H4 (cell line): Measurements from ENCODE around the gene SPX. TPM values are rescaled to one million over a fixed set of nuclear protein-coding genes. Genes with fewer than 3 reads are reported as not detected.

Experiments
- DNase-seq: peaks from one replicate; pipeline ENCODE4 v3.0.0-alpha.2; 2015; ENCODE audit warnings: low spot score
- total RNA-seq: library from RNA; depleted of rRNA; stranded (reverse); fragments of >200 nt; shearing (Covaris generic); gene quantifications from 2 replicates; pipeline ENCODE4 v1.2.3, GENCODE V29; 2014; rRNA removed

Gene SPX
- total RNA-seq = 0.21 and 1.3 TPM in 2 replicates

GRCh38 chr12:21526053-21526452 is at the start of gene SPX:
TSS of gene SPX (plus strand) at chr12:21526296. CDS start at chr12:21526473, 177 bp downstream.
- no peak for DNase-seq

- no peak for DNase-seq
Measured at GRCh38 chr12:21476949-21477348, 49.1 kb upstream of the SPX start.

GRCh38 chr12:21478756-21479455 is 47.2 kb upstream of the SPX start:
- no peak for DNase-seq

- DNase-seq = no peak
Measured at GRCh38 chr12:21483531-21483930, 42.6 kb upstream of the SPX start.

GRCh38 chr12:21485998-21486397 is 40.1 kb upstream of the SPX start:
- DNase-seq = no peak

GRCh38 chr12:21499765-21500164 is 26.3 kb upstream of the SPX start:
- no peak for DNase-seq

GRCh38 chr12:21500786-21501257 is 25.3 kb upstream of the SPX start:
- no peak for DNase-seq

GRCh38 chr12:21501258-21502163 is 24.6 kb upstream of the SPX start, which contains the start of the genes GOLT1B and RECQL:
TSS of gene GOLT1B (plus strand) at chr12:21501789. CDS start at chr12:21501924, 135 bp downstream.
TSS of gene RECQL (minus strand) at chr12:21501635. CDS start at chr12:21499570, 2,065 bp downstream.
- DNase-seq = peak; percentile 98

GRCh38 chr12:21502164-21502496 is 24.0 kb upstream of the SPX start:
- no peak for DNase-seq

GRCh38 chr12:21502872-21503271 is 23.2 kb upstream of the SPX start:
- DNase-seq = no peak

- no peak for DNase-seq
Measured at GRCh38 chr12:21505888-21506287, 20.2 kb upstream of the SPX start.

- DNase-seq = no peak
Measured at GRCh38 chr12:21507849-21508248, 18.2 kb upstream of the SPX start.

GRCh38 chr12:21509768-21510167 is 16.3 kb upstream of the SPX start:
- no peak for DNase-seq

GRCh38 chr12:21516281-21516680 is 9.8 kb upstream of the SPX start:
- DNase-seq = no peak

- no peak for DNase-seq
Measured at GRCh38 chr12:21518451-21518850, 7.6 kb upstream of the SPX start.

GRCh38 chr12:21521541-21521940 is 4.6 kb upstream of the SPX start:
- DNase-seq = no peak

GRCh38 chr12:21523148-21523547 is 2.9 kb upstream of the SPX start:
- no peak for DNase-seq

GRCh38 chr12:21526721-21527345 is 737 bp downstream of the SPX start:
- no peak for DNase-seq

- peak; percentile 20 for DNase-seq
Measured at GRCh38 chr12:21527451-21528180, 1.5 kb downstream of the SPX start.

GRCh38 chr12:21528953-21529352 is 2.9 kb downstream of the SPX start:
- no peak for DNase-seq

GRCh38 chr12:21529456-21529855 is 3.4 kb downstream of the SPX start:
- DNase-seq = no peak
